Measurements from ENCODE around the gene ATOX1.

DNA sequence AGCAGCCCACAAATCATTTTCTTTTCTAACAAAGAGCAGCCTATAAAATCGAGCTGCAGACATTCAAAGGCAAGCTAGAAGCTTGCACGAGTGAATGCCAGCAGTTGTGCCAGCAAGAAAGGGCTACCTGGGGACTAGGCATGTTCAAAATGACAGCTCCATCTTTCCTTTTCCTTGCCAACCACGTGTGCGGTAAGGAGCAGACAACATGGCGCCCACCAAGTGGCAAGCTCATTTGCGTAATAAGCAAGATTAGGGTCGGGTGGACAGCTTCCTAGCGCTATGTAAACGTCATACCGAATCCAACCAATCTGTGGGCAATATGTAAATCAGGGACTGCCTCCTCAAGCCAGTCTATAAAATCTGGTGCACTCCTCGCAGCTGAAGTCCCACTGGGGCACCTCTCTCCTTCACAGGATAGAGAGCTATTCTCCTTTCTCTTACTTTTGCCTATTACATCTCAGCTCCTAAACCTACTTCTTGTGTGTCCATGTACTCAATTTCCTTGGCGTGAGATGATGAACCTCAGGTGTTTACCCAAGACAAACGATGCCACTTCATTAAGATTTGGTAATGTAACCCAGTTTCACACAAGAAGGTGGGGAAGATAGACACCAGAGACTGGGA is 49.2 kb downstream of the ATOX1 start:
- TF ChIP-seq, protein P1, sequence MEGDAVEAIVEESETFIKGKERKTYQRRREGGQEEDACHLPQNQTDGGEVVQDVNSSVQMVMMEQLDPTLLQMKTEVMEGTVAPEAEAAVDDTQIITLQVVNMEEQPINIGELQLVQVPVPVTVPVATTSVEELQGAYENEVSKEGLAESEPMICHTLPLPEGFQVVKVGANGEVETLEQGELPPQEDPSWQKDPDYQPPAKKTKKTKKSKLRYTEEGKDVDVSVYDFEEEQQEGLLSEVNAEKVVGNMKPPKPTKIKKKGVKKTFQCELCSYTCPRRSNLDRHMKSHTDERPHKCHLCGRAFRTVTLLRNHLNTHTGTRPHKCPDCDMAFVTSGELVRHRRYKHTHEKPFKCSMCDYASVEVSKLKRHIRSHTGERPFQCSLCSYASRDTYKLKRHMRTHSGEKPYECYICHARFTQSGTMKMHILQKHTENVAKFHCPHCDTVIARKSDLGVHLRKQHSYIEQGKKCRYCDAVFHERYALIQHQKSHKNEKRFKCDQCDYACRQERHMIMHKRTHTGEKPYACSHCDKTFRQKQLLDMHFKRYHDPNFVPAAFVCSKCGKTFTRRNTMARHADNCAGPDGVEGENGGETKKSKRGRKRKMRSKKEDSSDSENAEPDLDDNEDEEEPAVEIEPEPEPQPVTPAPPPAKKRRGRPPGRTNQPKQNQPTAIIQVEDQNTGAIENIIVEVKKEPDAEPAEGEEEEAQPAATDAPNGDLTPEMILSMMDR (IDR thresholded peaks at IDR 0.05), result no peak
- TF ChIP-seq POLR2AphosphoS5 (IDR thresholded peaks at IDR 0.05; ENCODE audit: low read depth, low read length), result no peak
